Muscle of leg (tissue), 11 donors: ENCODE data around the gene GAL3ST1. TPM values are rescaled to one million over a fixed set of nuclear protein-coding genes. Genes with fewer than 3 reads are reported as not detected.

Source experiments
- DNase-seq: peaks from one replicate; pipeline ENCODE4 v3.0.0; 2013
- H3K27ac ChIP-seq: one replicate; pipeline ENCODE4 v1.5.1; 2013; ENCODE audit warnings: mild to moderate bottlenecking, low read length, control low read depth
- H3K27me3 ChIP-seq: one replicate; pipeline ENCODE4 v1.6.1; 2013; ENCODE audit warnings: low read length; ENCODE audit not compliant: control insufficient read depth, insufficient read depth
- H3K36me3 ChIP-seq: one replicate; pipeline ENCODE4 v1.6.1; 2013; ENCODE audit warnings: low read length; ENCODE audit not compliant: control insufficient read depth, insufficient read depth
- H3K4me1 ChIP-seq: one replicate; pipeline ENCODE4 v1.6.1; 2013; ENCODE audit warnings: low read length; ENCODE audit not compliant: control insufficient read depth, insufficient read depth
- H3K4me3 ChIP-seq: one replicate; pipeline ENCODE4 v1.5.1; 2013; ENCODE audit warnings: low read length, control low read depth
- H3K9me3 ChIP-seq: replicated peaks from 2 replicates; pipeline ENCODE4 v1.6.1; 2013; ENCODE audit warnings: low read depth, low read length; ENCODE audit not compliant: control insufficient read depth
- WGBS: methylation state at CpG from one replicate; pipeline ENCODE4 v1.1.5; 2013; ENCODE audit warnings: missing lambda C conversion rate; ENCODE audit not compliant: insufficient coverage; 5-methylcytosine and 5-hydroxymethylcytosine counted together
- polyA plus RNA-seq, 8 donors: library from polyadenylated mRNA; unstranded; fragments of 120-200 nt; gene quantifications; one replicate each; pipeline versions ENCODE4 v1.2.1 to v1.2.3, GENCODE V29; 2013; ENCODE audit warnings: inconsistent platforms in 1 of 8, low replicate concordance in 1 of 8; ENCODE audit not compliant: insufficient read length in 8 of 8, insufficient read depth in 1 of 8
- total RNA-seq: library from RNA; stranded (reverse); fragments of 120-200 nt; gene quantifications from one replicate; pipeline ENCODE4 v1.2.4, GENCODE V29; 2013

Gene GAL3ST1
- total and polyA plus RNA-seq, 9 donors: 3.0 to 10.0 (median 5.2) TPM

DNA sequence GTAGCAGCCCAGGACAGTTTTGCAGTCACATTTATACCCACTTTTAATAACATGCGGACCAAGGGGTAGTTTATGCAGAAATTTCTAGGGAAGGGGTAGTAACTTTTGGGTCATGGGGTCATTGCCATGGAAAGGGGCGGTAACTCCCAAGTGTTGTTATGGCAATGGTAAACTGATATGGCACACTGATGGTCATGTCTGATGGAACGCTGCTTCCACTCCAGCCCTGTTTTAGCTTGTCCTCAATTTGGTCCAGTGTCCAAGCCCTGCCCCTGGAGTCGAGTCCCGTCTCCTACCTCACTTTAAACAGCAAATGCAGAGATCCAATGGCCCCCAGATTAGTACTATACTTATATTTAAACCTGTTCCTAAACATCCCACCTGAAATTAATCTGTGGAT, 57.7 kb downstream of the GAL3ST1 start:
- DNase-seq: no peak
- no peak overlapping the region for H3K27ac ChIP-seq
- 77% methylated on average over 2 of the region's 5 CpGs for WGBS
- no peaks in the 10 kb centered on the region for H3K27me3 ChIP-seq
- no peaks in the 10 kb centered on the region for H3K9me3 ChIP-seq
- no peaks in the 10 kb centered on the region for H3K4me1 ChIP-seq
- H3K4me3 ChIP-seq: no peak overlapping the region
- H3K36me3 ChIP-seq: no peaks in the 10 kb centered on the region

DNA sequence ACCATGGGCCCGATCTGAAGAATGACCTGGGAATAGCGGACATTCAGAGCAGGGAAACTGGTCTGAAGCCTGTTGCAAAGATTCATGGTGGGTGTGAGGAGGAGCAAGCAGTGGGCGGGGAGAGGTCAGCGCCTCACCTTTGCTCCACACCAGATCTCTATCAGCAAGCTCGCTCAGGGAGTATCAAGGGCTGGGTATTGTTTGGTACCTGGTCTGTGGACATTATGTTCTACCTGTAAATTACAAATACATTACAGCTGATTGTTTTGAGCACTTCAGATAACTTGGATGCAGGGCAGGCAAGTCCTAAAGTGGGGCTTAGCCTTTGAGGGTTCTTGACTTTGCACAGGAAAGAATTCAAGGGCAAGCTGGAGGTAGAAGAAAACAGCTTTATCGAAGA, 58.2 kb downstream of the GAL3ST1 start:
- Histone ChIP-seq H3K9me3 (no peaks in the 10 kb centered on the region), H3K4me3 (no peak overlapping the region), H3K27me3 (no peaks in the 10 kb centered on the region), H3K27ac (no peak overlapping the region), H3K4me1 (no peaks in the 10 kb centered on the region), H3K36me3 (no peaks in the 10 kb centered on the region)
- WGBS: 90% methylated on average over 2 of the region's 6 CpGs
- DNase-seq: no peak

GRCh38 chr22:30514252-30514651, 60.2 kb downstream of the GAL3ST1 start:
- no peaks in the 10 kb centered on the region for H3K27me3 ChIP-seq
- H3K9me3 ChIP-seq: no peaks in the 10 kb centered on the region
- no peaks in the 10 kb centered on the region for H3K36me3 ChIP-seq
- no peak for DNase-seq
- WGBS: 55% methylated on average over 2 of the region's 4 CpGs
- H3K27ac ChIP-seq: no peak overlapping the region
- no peaks in the 10 kb centered on the region for H3K4me1 ChIP-seq
- no peak overlapping the region for H3K4me3 ChIP-seq

- Histone ChIP-seq H3K4me1 (no peaks in the 10 kb centered on the region), H3K9me3 (no peaks in the 10 kb centered on the region), H3K27me3 (no peaks in the 10 kb centered on the region), H3K36me3 (no peaks in the 10 kb centered on the region), H3K27ac (no peak overlapping the region), H3K4me3 (no peak overlapping the region)
- 83% methylated on average over 3 of the region's 6 CpGs for WGBS
- no peak for DNase-seq
These were observed 61.0 kb downstream of the GAL3ST1 start for GRCh38 chr22:30513462-30513861.

DNA sequence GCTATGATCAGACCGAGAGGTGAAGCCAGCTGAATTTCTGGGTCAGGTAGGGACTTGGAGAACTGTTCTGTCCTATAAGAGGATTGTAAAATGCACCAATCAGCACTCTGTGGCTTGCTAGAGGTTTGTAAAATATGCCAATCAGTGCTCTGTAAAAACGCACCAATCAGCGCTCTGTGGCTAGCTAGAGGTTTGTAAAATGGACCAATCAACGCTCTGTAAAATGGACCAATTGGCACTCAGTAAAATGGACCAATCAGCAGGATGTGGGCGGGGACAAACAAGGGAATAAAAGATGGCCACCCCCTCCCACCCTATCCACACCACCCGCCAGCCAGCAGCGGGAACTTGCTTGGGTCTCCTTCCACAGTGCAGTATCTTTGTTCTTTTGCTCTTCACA, 62.6 kb downstream of the GAL3ST1 start:
- Histone ChIP-seq H3K4me1 (no peaks in the 10 kb centered on the region), H3K27ac (no peak overlapping the region), H3K4me3 (no peak overlapping the region), H3K36me3 (no peaks in the 10 kb centered on the region), H3K9me3 (no peaks in the 10 kb centered on the region), H3K27me3 (peaks cover 7% of the 10 kb centered on the region)
- DNase-seq: no peak
- WGBS: 97% methylated on average over 5 of the region's 7 CpGs

DNA sequence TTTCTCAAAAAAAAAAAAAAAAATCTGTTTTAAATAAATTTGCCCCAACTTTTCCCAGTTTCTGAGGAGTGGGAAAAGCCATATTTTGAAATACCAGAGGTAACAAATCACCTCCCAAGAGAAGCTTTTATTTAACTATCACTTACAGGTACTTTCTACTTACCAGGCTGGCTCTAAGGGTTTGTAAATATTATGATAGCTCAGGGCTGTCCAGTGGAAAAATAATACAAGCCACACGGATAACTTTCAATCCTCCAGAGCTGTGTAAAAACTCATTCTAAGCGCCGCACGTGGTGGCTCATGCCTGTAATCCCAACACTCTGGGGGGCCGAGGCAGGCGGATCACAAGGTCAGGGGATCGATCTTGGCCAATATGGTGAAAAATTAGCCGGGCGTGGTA, 63.4 kb downstream of the GAL3ST1 start:
- no peak for DNase-seq
- Histone ChIP-seq H3K4me1 (no peaks in the 10 kb centered on the region), H3K36me3 (no peaks in the 10 kb centered on the region), H3K4me3 (no peak overlapping the region), H3K27me3 (peaks cover 15% of the 10 kb centered on the region), H3K27ac (no peak overlapping the region), H3K9me3 (no peaks in the 10 kb centered on the region)
- WGBS: 86% methylated on average over 9 of the region's 9 CpGs

- WGBS: 73% methylated on average over 3 of the region's 5 CpGs
- Histone ChIP-seq H3K27me3 (peaks cover 37% of the 10 kb centered on the region), H3K9me3 (no peaks in the 10 kb centered on the region), H3K4me3 (no peak overlapping the region), H3K27ac (no peak overlapping the region), H3K36me3 (no peaks in the 10 kb centered on the region), H3K4me1 (no peaks in the 10 kb centered on the region)
- DNase-seq: no peak
These were observed 66.2 kb downstream of the GAL3ST1 start for GRCh38 chr22:30508216-30508615.

GRCh38 chr22:30507670-30508069, 66.8 kb downstream of the GAL3ST1 start:
- H3K4me3 ChIP-seq: no peak overlapping the region
- no peak overlapping the region for H3K27ac ChIP-seq
- no peak for DNase-seq
- H3K9me3 ChIP-seq: no peaks in the 10 kb centered on the region
- H3K36me3 ChIP-seq: no peaks in the 10 kb centered on the region
- peaks cover 39% of the 10 kb centered on the region for H3K27me3 ChIP-seq
- 100% methylated on average over 1 of the region's 4 CpGs for WGBS
- no peaks in the 10 kb centered on the region for H3K4me1 ChIP-seq

GRCh38 chr22:30506507-30506968, 67.9 kb downstream of the GAL3ST1 start:
- no peaks in the 10 kb centered on the region for H3K4me1 ChIP-seq
- no peaks in the 10 kb centered on the region for H3K36me3 ChIP-seq
- no peak for DNase-seq
- H3K4me3 ChIP-seq: no peak overlapping the region
- H3K27ac ChIP-seq: no peak overlapping the region
- H3K9me3 ChIP-seq: no peaks in the 10 kb centered on the region
- peaks cover 41% of the 10 kb centered on the region for H3K27me3 ChIP-seq
- WGBS: 80% methylated on average over 8 of the region's 8 CpGs
